ENCODE measurements around the gene KDM2A. TPM values are rescaled to one million over a fixed set of nuclear protein-coding genes. Genes with fewer than 3 reads are reported as not detected.

The KDM2A gene
- total and polyA plus RNA-seq, 2 of the 13 experiments (the other 11 are each of a cell fraction or from before 2014, with no cell fraction given): 31.3 to 31.4 TPM

GRCh38 chr11:67118801-67119584, at the start of gene KDM2A (continued):
- peak; percentile 69 for TF ChIP-seq ARID4A (CRISPR knock-in tag; IDR thresholded peaks at IDR 0.05; ENCODE audit: borderline replicate concordance)
- peak; percentile 39; the same call in 1 of the 2 replicates for TF ChIP-seq THAP9 (CRISPR knock-in tag; IDR thresholded peaks at IDR 0.05; ENCODE audit: borderline replicate concordance)
- peak; percentile 36; the same call in 1 of the 2 replicates for TF ChIP-seq KDM5B (CRISPR knock-in tag; IDR thresholded peaks at IDR 0.05; ENCODE audit: borderline replicate concordance)
- TF ChIP-seq ZNF558 (CRISPR knock-in tag; IDR thresholded peaks at IDR 0.05; ENCODE audit: borderline replicate concordance): no peak; the same call in 1 of the 2 replicates
- peak; percentile 29; the same call in 1 of the 2 replicates for TF ChIP-seq GATAD1 (CRISPR knock-in tag; IDR thresholded peaks at IDR 0.05)
- peak; percentile 76 for TF ChIP-seq KDM2A (CRISPR knock-in tag; IDR thresholded peaks at IDR 0.05; ENCODE audit: borderline replicate concordance, low read depth)
- peak; percentile 74 for TF ChIP-seq SAP130 (CRISPR knock-in tag; IDR thresholded peaks at IDR 0.05; ENCODE audit: low read depth)
- peak; percentile 47; the same call in 1 of the 2 replicates for TF ChIP-seq CTCF (CRISPR knock-in tag; IDR thresholded peaks at IDR 0.05)
- peak; percentile 63; the same call in 1 of the 2 replicates for TF ChIP-seq KAT8 (CRISPR knock-in tag; IDR thresholded peaks at IDR 0.05)
- peak; percentile 42; the same call in 1 of the 2 replicates for TF ChIP-seq FOXC1 (CRISPR knock-in tag; IDR thresholded peaks at IDR 0.05; ENCODE audit: borderline replicate concordance)
- 0 out of 2 replicates have a peak, but pooled peaks have one; percentile 19 for TF ChIP-seq DRAP1 (CRISPR knock-in tag; IDR thresholded peaks at IDR 0.05)
- TF ChIP-seq THAP11 (CRISPR knock-in tag; IDR thresholded peaks at IDR 0.05): peak; percentile 47
- TF ChIP-seq ZNF430 (CRISPR knock-in tag; IDR thresholded peaks at IDR 0.05): 0 out of 2 replicates have a peak, but pooled peaks have one; percentile 50
- no peak for TF ChIP-seq CEBPG (CRISPR knock-in tag; IDR thresholded peaks at IDR 0.05)
